WTC11 (cell line): ENCODE measurements around the gene MDN1. TPM values are rescaled to one million over a fixed set of nuclear protein-coding genes. Genes with fewer than 3 reads are reported as not detected.

Experiments
- ATAC-seq: fragments of 200-7000 bp; cut with Tn5 transposase; 2 replicates; pipeline ENCODE4 v1.10.0; 2021; ENCODE audit warnings: mild to moderate bottlenecking, moderate library complexity
- CTCF ChIA-PET: fragments of 300-600 bp; sonication (Branson Sonifier 250); formaldehyde crosslinking; loops from one replicate; lab custom pipeline; 2021; ENCODE audit warnings: antibody characterized with exemption; lab: Charles Lee
- POLR2A ChIA-PET: fragments of 350-600 bp; sonication (Branson Sonifier 250); formaldehyde crosslinking; loops from one replicate; lab custom pipeline; 2021; ENCODE audit warnings: antibody characterized with exemption; lab: Charles Lee
- DNase-seq: peaks from one replicate; pipeline ENCODE4 v3.0.0; 2021; ENCODE audit warnings: low spot score
- H3K27ac Mint-ChIP-seq: 2 replicates; pipeline ENCODE4 v1.8.0; 2021; ENCODE audit warnings: mixed read lengths
- H3K27me3 Mint-ChIP-seq: 2 replicates; pipeline ENCODE4 v1.8.0; 2021; ENCODE audit warnings: low read depth, mild to moderate bottlenecking, moderate library complexity, mixed read lengths
- H3K36me3 Mint-ChIP-seq: 2 replicates; pipeline ENCODE4 v1.8.0; 2021; ENCODE audit warnings: mixed read lengths
- H3K4me1 Mint-ChIP-seq: 2 replicates; pipeline ENCODE4 v1.8.0; 2022; ENCODE audit warnings: mixed read lengths
- H3K4me3 Mint-ChIP-seq: 2 replicates; pipeline ENCODE4 v1.8.0; 2021; ENCODE audit warnings: mild to moderate bottlenecking, moderate library complexity, mixed read lengths
- H3K9me3 Mint-ChIP-seq: 2 replicates; pipeline ENCODE4 v1.8.0; 2021; ENCODE audit warnings: mixed read lengths
- CREM ChIP-seq: sonication (generic); formaldehyde crosslinking; IDR thresholded peaks from 2 replicates; pipeline ENCODE4 v1.8.1; 2022; ENCODE audit warnings: mild to moderate bottlenecking, missing genetic modification reagents, moderate library complexity
- EMX1 ChIP-seq: fragments of 250-450 bp; sonication (Bioruptor Pico); IDR thresholded peaks from 2 replicates; pipeline ENCODE4 v1.8.0; 2021; ENCODE audit warnings: mild to moderate bottlenecking
- ESRRA ChIP-seq: sonication (generic); formaldehyde crosslinking; IDR thresholded peaks from 2 replicates; pipeline ENCODE4 v1.8.1; 2022; ENCODE audit warnings: mild to moderate bottlenecking, missing genetic modification reagents, borderline replicate concordance
- JUN ChIP-seq: sonication (generic); formaldehyde crosslinking; IDR thresholded peaks from 2 replicates; pipeline ENCODE4 v1.8.0; 2023; ENCODE audit warnings: mild to moderate bottlenecking, missing genetic modification reagents
- NR1H2 ChIP-seq: sonication (generic); formaldehyde crosslinking; IDR thresholded peaks from 2 replicates; pipeline ENCODE4 v1.9.0; 2021; ENCODE audit warnings: mild to moderate bottlenecking, moderate library complexity, missing genetic modification reagents
- SMAD3 ChIP-seq: sonication (generic); formaldehyde crosslinking; IDR thresholded peaks from 2 replicates; pipeline ENCODE4 v1.8.0; 2022; ENCODE audit warnings: missing genetic modification reagents, mild to moderate bottlenecking, borderline replicate concordance
- SOX15 ChIP-seq: fragments of 250-450 bp; sonication (Bioruptor Pico); IDR thresholded peaks from 2 replicates; pipeline ENCODE4 v1.9.0; 2021; ENCODE audit warnings: mild to moderate bottlenecking
- TP53 ChIP-seq: sonication (generic); formaldehyde crosslinking; IDR thresholded peaks from 2 replicates; pipeline ENCODE4 v1.8.1; 2023; ENCODE audit warnings: mild to moderate bottlenecking, missing genetic modification reagents
- ZNF219 ChIP-seq: sonication (generic); formaldehyde crosslinking; IDR thresholded peaks from 2 replicates; pipeline ENCODE4 v1.8.0; 2023; ENCODE audit warnings: missing genetic modification reagents, mild to moderate bottlenecking, borderline replicate concordance
- ZNF396 ChIP-seq: fragments of 250-450 bp; sonication (Bioruptor Pico); IDR thresholded peaks from 2 replicates; pipeline ENCODE4 v1.8.0; 2021; ENCODE audit warnings: mild to moderate bottlenecking, moderate library complexity, borderline replicate concordance
- total RNA-seq: library from RNA; stranded (reverse); gene quantifications from 3 replicates; pipeline ENCODE4 v1.2.3, GENCODE V29; 2021
- TF ChIP-seq, protein P1 (sequence below): sonication (generic); formaldehyde crosslinking; IDR thresholded peaks from 2 replicates; pipeline ENCODE4 v1.8.1; 2023; ENCODE audit warnings: mild to moderate bottlenecking, missing genetic modification reagents
- TF ChIP-seq, protein P2 (sequence below): sonication (generic); formaldehyde crosslinking; IDR thresholded peaks from 2 replicates; pipeline ENCODE4 v1.8.0; 2022; ENCODE audit warnings: mild to moderate bottlenecking, missing genetic modification reagents
- TF ChIP-seq, protein P3 (sequence below): sonication (generic); formaldehyde crosslinking; IDR thresholded peaks from 2 replicates; pipeline ENCODE4 v1.8.1; 2022; ENCODE audit warnings: mild to moderate bottlenecking, moderate library complexity, missing genetic modification reagents
- TF ChIP-seq, protein P4 (sequence below): sonication (generic); formaldehyde crosslinking; IDR thresholded peaks from 2 replicates; pipeline ENCODE4 v1.8.0; 2023; ENCODE audit warnings: mild to moderate bottlenecking, missing genetic modification reagents
- TF ChIP-seq, protein P5 (sequence below): sonication (generic); formaldehyde crosslinking; IDR thresholded peaks from 2 replicates; pipeline ENCODE4 v1.8.1; 2022; ENCODE audit warnings: low read depth, missing genetic modification reagents, borderline replicate concordance
- TF ChIP-seq, protein P6 (sequence below): fragments of 250-450 bp; sonication (Bioruptor Pico); IDR thresholded peaks from 2 replicates; pipeline ENCODE4 v1.9.0; 2021; ENCODE audit warnings: mild to moderate bottlenecking, borderline replicate concordance

The MDN1 gene
- total RNA-seq, 1 experiment from 2014 or later = 195 TPM

DNA sequence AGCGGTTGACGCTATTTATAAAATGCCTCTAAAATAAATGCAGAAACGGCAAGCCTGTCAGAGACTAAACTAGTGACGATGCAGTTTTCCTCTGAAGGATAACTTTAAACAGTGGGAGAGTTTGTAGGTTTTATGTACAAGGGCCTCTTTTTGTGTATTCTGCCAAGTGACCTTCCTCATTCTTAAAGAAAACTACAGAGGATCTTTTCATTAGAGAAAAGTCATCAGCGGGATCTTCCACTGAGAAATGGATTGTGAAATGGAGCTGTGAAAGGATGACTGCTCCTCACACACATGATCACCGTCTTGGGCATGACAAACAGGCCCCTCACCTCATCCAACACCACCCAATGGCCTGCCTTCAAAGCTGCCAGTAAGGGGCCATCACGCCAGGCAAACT lies 92.1 kb downstream of the MDN1 start (continued):
- TF ChIP-seq, protein P1, sequence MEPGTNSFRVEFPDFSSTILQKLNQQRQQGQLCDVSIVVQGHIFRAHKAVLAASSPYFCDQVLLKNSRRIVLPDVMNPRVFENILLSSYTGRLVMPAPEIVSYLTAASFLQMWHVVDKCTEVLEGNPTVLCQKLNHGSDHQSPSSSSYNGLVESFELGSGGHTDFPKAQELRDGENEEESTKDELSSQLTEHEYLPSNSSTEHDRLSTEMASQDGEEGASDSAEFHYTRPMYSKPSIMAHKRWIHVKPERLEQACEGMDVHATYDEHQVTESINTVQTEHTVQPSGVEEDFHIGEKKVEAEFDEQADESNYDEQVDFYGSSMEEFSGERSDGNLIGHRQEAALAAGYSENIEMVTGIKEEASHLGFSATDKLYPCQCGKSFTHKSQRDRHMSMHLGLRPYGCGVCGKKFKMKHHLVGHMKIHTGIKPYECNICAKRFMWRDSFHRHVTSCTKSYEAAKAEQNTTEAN (CRISPR knock-in tag) = no peak
- TF ChIP-seq CREM (CRISPR knock-in tag) = no peak
- TF ChIP-seq TP53 (CRISPR knock-in tag) = no peak
- TF ChIP-seq, all 79 proteins: peak for 0

DNA sequence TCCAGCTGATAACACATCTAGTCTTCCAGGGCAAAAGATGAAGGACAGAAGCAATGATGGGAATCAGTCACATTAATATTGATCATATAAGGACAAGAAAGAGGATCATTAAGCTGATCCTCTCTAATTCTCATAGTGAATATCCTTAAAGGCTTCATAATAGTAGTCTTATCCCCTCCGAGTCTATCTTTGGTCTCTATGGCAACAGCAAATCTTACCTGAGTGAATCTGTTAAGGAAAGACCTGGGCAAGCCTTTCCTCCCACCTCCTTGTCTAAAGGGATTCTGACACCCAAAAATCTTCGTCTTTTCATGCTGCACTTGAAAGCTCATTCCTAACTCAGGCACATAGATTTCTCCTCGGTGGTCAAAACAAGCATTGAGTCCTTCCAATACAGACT lies 94.6 kb downstream of the MDN1 start:
- POLR2A ChIA-PET = no interaction called here
- Mint-ChIP-seq H3K4me1 (no peaks in the 10 kb centered on the region), H3K9me3 (no peaks in the 10 kb centered on the region), H3K4me3 (no peak overlapping the region), H3K27me3 (no peaks in the 10 kb centered on the region), H3K27ac (no peak overlapping the region), H3K36me3 (peaks cover 87% of the 10 kb centered on the region)
- ATAC-seq = no peak
- DNase-seq = no peak
- CTCF ChIA-PET = interaction anchor here (0.6 kb wide), 1 partner anchor 331 kb away, joined by 3 read pairs; no protein-coding TSS in a partner anchor
- TF ChIP-seq SOX15 (CRISPR knock-in tag) (no peak), ZNF396 (CRISPR knock-in tag) (no peak), ESRRA (CRISPR knock-in tag) (no peak), SMAD3 (CRISPR knock-in tag) (no peak)
- TF ChIP-seq, protein P2, sequence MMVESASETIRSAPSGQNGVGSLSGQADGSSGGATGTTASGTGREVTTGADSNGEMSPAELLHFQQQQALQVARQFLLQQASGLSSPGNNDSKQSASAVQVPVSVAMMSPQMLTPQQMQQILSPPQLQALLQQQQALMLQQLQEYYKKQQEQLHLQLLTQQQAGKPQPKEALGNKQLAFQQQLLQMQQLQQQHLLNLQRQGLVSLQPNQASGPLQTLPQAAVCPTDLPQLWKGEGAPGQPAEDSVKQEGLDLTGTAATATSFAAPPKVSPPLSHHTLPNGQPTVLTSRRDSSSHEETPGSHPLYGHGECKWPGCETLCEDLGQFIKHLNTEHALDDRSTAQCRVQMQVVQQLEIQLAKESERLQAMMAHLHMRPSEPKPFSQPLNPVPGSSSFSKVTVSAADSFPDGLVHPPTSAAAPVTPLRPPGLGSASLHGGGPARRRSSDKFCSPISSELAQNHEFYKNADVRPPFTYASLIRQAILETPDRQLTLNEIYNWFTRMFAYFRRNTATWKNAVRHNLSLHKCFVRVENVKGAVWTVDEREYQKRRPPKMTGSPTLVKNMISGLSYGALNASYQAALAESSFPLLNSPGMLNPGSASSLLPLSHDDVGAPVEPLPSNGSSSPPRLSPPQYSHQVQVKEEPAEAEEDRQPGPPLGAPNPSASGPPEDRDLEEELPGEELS (CRISPR knock-in tag) = no peak
- TF ChIP-seq, protein P3, sequence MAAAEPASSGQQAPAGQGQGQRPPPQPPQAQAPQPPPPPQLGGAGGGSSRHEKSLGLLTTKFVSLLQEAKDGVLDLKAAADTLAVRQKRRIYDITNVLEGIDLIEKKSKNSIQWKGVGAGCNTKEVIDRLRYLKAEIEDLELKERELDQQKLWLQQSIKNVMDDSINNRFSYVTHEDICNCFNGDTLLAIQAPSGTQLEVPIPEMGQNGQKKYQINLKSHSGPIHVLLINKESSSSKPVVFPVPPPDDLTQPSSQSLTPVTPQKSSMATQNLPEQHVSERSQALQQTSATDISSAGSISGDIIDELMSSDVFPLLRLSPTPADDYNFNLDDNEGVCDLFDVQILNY (CRISPR knock-in tag) = no peak
- TF ChIP-seq, protein P4, sequence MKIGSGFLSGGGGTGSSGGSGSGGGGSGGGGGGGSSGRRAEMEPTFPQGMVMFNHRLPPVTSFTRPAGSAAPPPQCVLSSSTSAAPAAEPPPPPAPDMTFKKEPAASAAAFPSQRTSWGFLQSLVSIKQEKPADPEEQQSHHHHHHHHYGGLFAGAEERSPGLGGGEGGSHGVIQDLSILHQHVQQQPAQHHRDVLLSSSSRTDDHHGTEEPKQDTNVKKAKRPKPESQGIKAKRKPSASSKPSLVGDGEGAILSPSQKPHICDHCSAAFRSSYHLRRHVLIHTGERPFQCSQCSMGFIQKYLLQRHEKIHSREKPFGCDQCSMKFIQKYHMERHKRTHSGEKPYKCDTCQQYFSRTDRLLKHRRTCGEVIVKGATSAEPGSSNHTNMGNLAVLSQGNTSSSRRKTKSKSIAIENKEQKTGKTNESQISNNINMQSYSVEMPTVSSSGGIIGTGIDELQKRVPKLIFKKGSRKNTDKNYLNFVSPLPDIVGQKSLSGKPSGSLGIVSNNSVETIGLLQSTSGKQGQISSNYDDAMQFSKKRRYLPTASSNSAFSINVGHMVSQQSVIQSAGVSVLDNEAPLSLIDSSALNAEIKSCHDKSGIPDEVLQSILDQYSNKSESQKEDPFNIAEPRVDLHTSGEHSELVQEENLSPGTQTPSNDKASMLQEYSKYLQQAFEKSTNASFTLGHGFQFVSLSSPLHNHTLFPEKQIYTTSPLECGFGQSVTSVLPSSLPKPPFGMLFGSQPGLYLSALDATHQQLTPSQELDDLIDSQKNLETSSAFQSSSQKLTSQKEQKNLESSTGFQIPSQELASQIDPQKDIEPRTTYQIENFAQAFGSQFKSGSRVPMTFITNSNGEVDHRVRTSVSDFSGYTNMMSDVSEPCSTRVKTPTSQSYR (CRISPR knock-in tag) = no peak
- TF ChIP-seq, protein P5, sequence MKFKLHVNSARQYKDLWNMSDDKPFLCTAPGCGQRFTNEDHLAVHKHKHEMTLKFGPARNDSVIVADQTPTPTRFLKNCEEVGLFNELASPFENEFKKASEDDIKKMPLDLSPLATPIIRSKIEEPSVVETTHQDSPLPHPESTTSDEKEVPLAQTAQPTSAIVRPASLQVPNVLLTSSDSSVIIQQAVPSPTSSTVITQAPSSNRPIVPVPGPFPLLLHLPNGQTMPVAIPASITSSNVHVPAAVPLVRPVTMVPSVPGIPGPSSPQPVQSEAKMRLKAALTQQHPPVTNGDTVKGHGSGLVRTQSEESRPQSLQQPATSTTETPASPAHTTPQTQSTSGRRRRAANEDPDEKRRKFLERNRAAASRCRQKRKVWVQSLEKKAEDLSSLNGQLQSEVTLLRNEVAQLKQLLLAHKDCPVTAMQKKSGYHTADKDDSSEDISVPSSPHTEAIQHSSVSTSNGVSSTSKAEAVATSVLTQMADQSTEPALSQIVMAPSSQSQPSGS = no peak
- TF ChIP-seq, all 79 proteins: peak for 0

DNA sequence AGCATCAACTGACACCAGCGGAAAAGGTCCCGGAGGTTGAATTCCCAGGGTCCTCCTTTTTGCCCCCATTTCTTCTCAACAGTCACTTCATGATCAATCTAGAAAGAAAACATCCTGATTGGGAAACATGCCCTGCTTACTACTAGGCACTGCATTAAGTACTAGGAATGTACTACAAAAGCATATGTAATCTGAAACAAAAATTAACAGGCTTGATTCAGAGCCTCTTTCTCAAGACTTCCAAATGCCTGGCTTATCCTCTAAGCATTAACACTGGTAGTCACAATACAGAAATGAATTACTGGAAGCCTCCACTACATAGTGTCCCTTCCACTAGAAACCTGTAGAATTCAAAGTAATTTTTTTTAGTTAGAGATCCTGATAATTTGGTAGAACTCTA lies 96.5 kb downstream of the MDN1 start:
- Mint-ChIP-seq H3K4me3 (no peak overlapping the region), H3K4me1 (no peaks in the 10 kb centered on the region), H3K36me3 (peaks cover 85% of the 10 kb centered on the region), H3K9me3 (no peaks in the 10 kb centered on the region), H3K27me3 (no peaks in the 10 kb centered on the region), H3K27ac (peak overlapping the region; percentile 23; the same call in 1 of the 2 replicates)
- POLR2A ChIA-PET = no interaction called here
- CTCF ChIA-PET = no interaction called here
- ATAC-seq = no peak
- no peak for DNase-seq
- TF ChIP-seq, protein P3 (CRISPR knock-in tag) = no peak
- TF ChIP-seq, protein P6, sequence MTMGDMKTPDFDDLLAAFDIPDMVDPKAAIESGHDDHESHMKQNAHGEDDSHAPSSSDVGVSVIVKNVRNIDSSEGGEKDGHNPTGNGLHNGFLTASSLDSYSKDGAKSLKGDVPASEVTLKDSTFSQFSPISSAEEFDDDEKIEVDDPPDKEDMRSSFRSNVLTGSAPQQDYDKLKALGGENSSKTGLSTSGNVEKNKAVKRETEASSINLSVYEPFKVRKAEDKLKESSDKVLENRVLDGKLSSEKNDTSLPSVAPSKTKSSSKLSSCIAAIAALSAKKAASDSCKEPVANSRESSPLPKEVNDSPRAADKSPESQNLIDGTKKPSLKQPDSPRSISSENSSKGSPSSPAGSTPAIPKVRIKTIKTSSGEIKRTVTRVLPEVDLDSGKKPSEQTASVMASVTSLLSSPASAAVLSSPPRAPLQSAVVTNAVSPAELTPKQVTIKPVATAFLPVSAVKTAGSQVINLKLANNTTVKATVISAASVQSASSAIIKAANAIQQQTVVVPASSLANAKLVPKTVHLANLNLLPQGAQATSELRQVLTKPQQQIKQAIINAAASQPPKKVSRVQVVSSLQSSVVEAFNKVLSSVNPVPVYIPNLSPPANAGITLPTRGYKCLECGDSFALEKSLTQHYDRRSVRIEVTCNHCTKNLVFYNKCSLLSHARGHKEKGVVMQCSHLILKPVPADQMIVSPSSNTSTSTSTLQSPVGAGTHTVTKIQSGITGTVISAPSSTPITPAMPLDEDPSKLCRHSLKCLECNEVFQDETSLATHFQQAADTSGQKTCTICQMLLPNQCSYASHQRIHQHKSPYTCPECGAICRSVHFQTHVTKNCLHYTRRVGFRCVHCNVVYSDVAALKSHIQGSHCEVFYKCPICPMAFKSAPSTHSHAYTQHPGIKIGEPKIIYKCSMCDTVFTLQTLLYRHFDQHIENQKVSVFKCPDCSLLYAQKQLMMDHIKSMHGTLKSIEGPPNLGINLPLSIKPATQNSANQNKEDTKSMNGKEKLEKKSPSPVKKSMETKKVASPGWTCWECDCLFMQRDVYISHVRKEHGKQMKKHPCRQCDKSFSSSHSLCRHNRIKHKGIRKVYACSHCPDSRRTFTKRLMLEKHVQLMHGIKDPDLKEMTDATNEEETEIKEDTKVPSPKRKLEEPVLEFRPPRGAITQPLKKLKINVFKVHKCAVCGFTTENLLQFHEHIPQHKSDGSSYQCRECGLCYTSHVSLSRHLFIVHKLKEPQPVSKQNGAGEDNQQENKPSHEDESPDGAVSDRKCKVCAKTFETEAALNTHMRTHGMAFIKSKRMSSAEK (CRISPR knock-in tag) = no peak
- TF ChIP-seq EMX1 (CRISPR knock-in tag) = no peak
- TF ChIP-seq NR1H2 (CRISPR knock-in tag) = no peak
- TF ChIP-seq, protein P5 = no peak
- TF ChIP-seq ZNF219 = no peak
- TF ChIP-seq JUN (CRISPR knock-in tag) = no peak
